GM12878 (cell line): Measurements from ENCODE around the gene PRR5L. TPM values are rescaled to one million over a fixed set of nuclear protein-coding genes. Genes with fewer than 3 reads are reported as not detected.

Experiments used
- ATAC-seq: fragments of 200-7000 bp; cut with Tn5 transposase; 3 replicates; pipeline ENCODE4 v1.9.1; 2020; ENCODE audit warnings: mild to moderate bottlenecking, moderate library complexity
- BruUV-seq: library from RNA; stranded (reverse); fragments of 400-500 nt; replicated peaks from 2 replicates; lab custom pipeline; 2021; lab: Mats Ljungman, UMichigan
- CTCF ChIA-PET: fragments of 300-600 bp; sonication (Branson Sonifier 250); formaldehyde crosslinking; extraction: SDS; loops from one replicate; lab custom pipeline; 2021; ENCODE audit warnings: inconsistent platforms; lab: Yijun Ruan, JAX
- POLR2A ChIA-PET: fragments of 350-600 bp; formaldehyde crosslinking; extraction: SDS; loops from one replicate; lab custom pipeline; 2021; ENCODE audit warnings: inconsistent platforms; lab: Charles Lee
- RAD21 ChIA-PET: fragments of 300-600 bp; sonication (Branson Sonifier 250); formaldehyde crosslinking; loops from one replicate; lab custom pipeline; 2023; ENCODE audit warnings: antibody characterized with exemption; ENCODE audit not compliant: unreplicated experiment; lab: Charles Lee
- SMC1A ChIA-PET: fragments of 300-600 bp; sonication (Branson Sonifier 250); formaldehyde crosslinking; loops from one replicate; lab custom pipeline; 2023; ENCODE audit not compliant: unreplicated experiment, uncharacterized antibody; lab: Charles Lee
- DNase-seq: peaks from one replicate; pipeline ENCODE4 v3.0.0-alpha.2; 2011; ENCODE audit warnings: low read depth, low spot score
- FAIRE-seq: peaks from 3 replicates; lab custom pipeline; 2011; peaks lifted over from hg19 to GRCh38; lab: Jason Lieb, UNC
- H2AFZ ChIP-seq: 2 replicates; pipeline ENCODE4 v1.6.0; 2011; ENCODE audit warnings: low read depth, low read length, control low read depth; ENCODE audit not compliant: control insufficient read depth
- H3K27ac ChIP-seq: 2 replicates; pipeline ENCODE4 v1.5.1; 2011; ENCODE audit warnings: control low read depth; ENCODE audit not compliant: control insufficient read depth, insufficient read depth
- H3K27me3 ChIP-seq, 2 experiments: replicated peaks in 1 of 2; 2 replicates each; pipeline versions ENCODE4 v1.6.0 to v1.6.1; 2011; ENCODE audit warnings: low read length in 1 of 2; ENCODE audit not compliant: control insufficient read depth in 2 of 2, insufficient read depth in 2 of 2
- H3K36me3 ChIP-seq, 2 experiments: 2 replicates each; pipeline ENCODE4 v1.5.1; 2011; ENCODE audit warnings: low read length in 1 of 2; ENCODE audit not compliant: control insufficient read depth in 2 of 2, insufficient read depth in 2 of 2
- H3K4me1 ChIP-seq: 2 replicates; pipeline ENCODE4 v1.6.1; 2011; ENCODE audit warnings: mild to moderate bottlenecking, low read length, moderate library complexity, mixed read lengths; ENCODE audit not compliant: control insufficient read depth, insufficient read depth
- H3K4me2 ChIP-seq: 2 replicates; pipeline ENCODE4 v1.6.0; 2011; ENCODE audit warnings: control low read depth; ENCODE audit not compliant: control insufficient read depth, insufficient read depth
- H3K4me3 ChIP-seq: fragments of 200-600 bp; sonication (generic); 2 replicates; pipeline ENCODE4 v1.5.1; 2016
- H3K79me2 ChIP-seq: 2 replicates; pipeline ENCODE4 v1.6.0; 2011; ENCODE audit warnings: low read length; ENCODE audit not compliant: control insufficient read depth, insufficient read depth
- H3K9ac ChIP-seq: 2 replicates; pipeline ENCODE4 v1.8.0; 2011; ENCODE audit warnings: low read length, control low read depth, mixed read lengths; ENCODE audit not compliant: control insufficient read depth, insufficient read depth
- H3K9me3 ChIP-seq: replicated peaks from 3 replicates; pipeline ENCODE4 v1.5.1; 2011; ENCODE audit warnings: mild to moderate bottlenecking, low read length; ENCODE audit not compliant: control insufficient read depth, insufficient read depth
- H4K20me1 ChIP-seq: 2 replicates; pipeline ENCODE4 v1.6.0; 2011; ENCODE audit not compliant: control insufficient read depth, insufficient read depth
- CREB1 ChIP-seq: IDR thresholded peaks from 2 replicates; pipeline ENCODE4 v1.6.1; 2012; ENCODE audit warnings: low read depth, mild to moderate bottlenecking, inconsistent platforms
- ELK1 ChIP-seq: IDR thresholded peaks from 2 replicates; pipeline ENCODE4 v1.6.1; 2012; ENCODE audit warnings: low read depth, low read length, improper control_type of control experiment
- ESRRA ChIP-seq: IDR thresholded peaks from 2 replicates; pipeline ENCODE4 v1.6.1; 2012; ENCODE audit warnings: mild to moderate bottlenecking, low read length, improper control_type of control experiment
- SIX5 ChIP-seq: IDR thresholded peaks from 2 replicates; pipeline ENCODE4 v1.6.1; 2011; ENCODE audit warnings: mild to moderate bottlenecking, low read depth, low read length, moderate library complexity; ENCODE audit not compliant: severe bottlenecking
- STAT1 ChIP-seq: fragments of 450-650 bp; conservative IDR thresholded peaks from 2 replicates; pipeline ENCODE4 v1.6.1; 2014; ENCODE audit warnings: antibody characterized with exemption, mild to moderate bottlenecking
- ZNF384 ChIP-seq: IDR thresholded peaks from 2 replicates; pipeline ENCODE4 v1.6.1; 2012; ENCODE audit warnings: low read depth, mild to moderate bottlenecking, low read length, improper control_type of control experiment, borderline replicate concordance
- WGBS: methylation state at CpG from one replicate; pipeline ENCODE4 v1.1.6; 2016; ENCODE audit warnings: low lambda C conversion rate; ENCODE audit not compliant: insufficient replicate concordance, insufficient coverage; ENCODE audit errors: missing lambda C conversion rate; 5-methylcytosine and 5-hydroxymethylcytosine counted together
- in situ Hi-C: fragments of 300-500 bp; cut with MboI; formaldehyde crosslinking; loops from 9 replicates; pipeline ENCODE4 v1.14.3; 2018; ENCODE audit warnings: mixed read lengths
- intact Hi-C: fragments of 100-400 bp; cut with micrococcal nuclease; formaldehyde crosslinking; loops from one replicate; pipeline ENCODE4 v1.14.2; 2022; ENCODE audit not compliant: unreplicated experiment
- polyA plus RNA-seq, 11 experiments: library from polyadenylated mRNA; depleted of rRNA in 4 of 11; unstranded in 6 of 11; stranded (reverse) in 5 of 11; fragments of >200 nt; fragmentation: Nextera tagmentation in 4 of 11; fragmentation: Illumina TruSeq in 1 of 11; extraction: Ambion mirVana in 4 of 11; extraction: Trizol in 1 of 11; gene quantifications; 1 replicate in 1 of 11; 2 replicates in 10 of 11; pipeline versions ENCODE4 v1.2.1 to v1.2.3, GENCODE V29; 2011 to 2016; ENCODE audit warnings: inconsistent platforms in 2 of 11, missing spikeins in 2 of 11, low read depth in 1 of 11
- total RNA-seq, 4 experiments: library from RNA; depleted of rRNA in 3 of 4; stranded (reverse); fragments of >200 nt in 3 of 4; fragmentation: Illumina TruSeq in 1 of 4; extraction: Trizol in 1 of 4; gene quantifications; 2 replicates each; pipeline versions ENCODE4 v1.2.1 to v1.2.3, GENCODE V29; 2013 to 2021
- TF ChIP-seq, protein P1 (sequence below): IDR thresholded peaks from 2 replicates; pipeline ENCODE4 v1.6.1; 2011; ENCODE audit warnings: low read depth, mild to moderate bottlenecking, low read length, moderate library complexity, borderline replicate concordance; ENCODE audit errors: extremely low read depth
- TF ChIP-seq, protein P2 (sequence below): fragments of 150-350 bp; IDR thresholded peaks from 2 replicates; pipeline ENCODE4 v1.6.1; 2014; ENCODE audit warnings: mild to moderate bottlenecking, low read depth, low read length

The PRR5L gene
- total and polyA plus RNA-seq, 10 of the 15 experiments (the other 5 are each of a cell fraction or from before 2014, with no cell fraction given) = 0.11 to 4.2 (median 0.67) TPM; not detected in 1

GRCh38 chr11:36508743-36509142, 212.7 kb downstream of the PRR5L start:
- H3K36me3 ChIP-seq = no peaks in the 10 kb centered on the region
- TF ChIP-seq ESRRA (no peak), ELK1 (no peak)
- no peaks in the 10 kb centered on the region for H4K20me1 ChIP-seq
- peaks cover under 1% of the 10 kb centered on the region; the same call in 1 of the 3 replicates for H3K9me3 ChIP-seq
- WGBS = 15% methylated on average over 3 of the region's 3 CpGs
- ChIA-PET CTCF (interaction anchor here (0.6 to 3.6 kb wide), 15 partner anchors 8 to 1391 kb away, joined by 3 to 40 read pairs (median 4); no protein-coding TSS in a partner anchor), SMC1A (interaction anchor here (0.7 to 2.9 kb wide), 8 partner anchors 9 to 238 kb away, joined by 3 to 23 read pairs (median 6); no protein-coding TSS in a partner anchor), RAD21 (interaction anchor here (0.6 to 1.8 kb wide), 8 partner anchors 9 to 453 kb away, joined by 3 to 18 read pairs (median 6); no protein-coding TSS in a partner anchor), POLR2A (interaction anchor here (1.1 kb wide), 1 partner anchor 16 kb away, joined by 5 read pairs; no protein-coding TSS in a partner anchor)
- no peak for FAIRE-seq
- peaks cover 23% of the 10 kb centered on the region for H3K79me2 ChIP-seq
- intact Hi-C loops (no loop called here), in situ Hi-C loops (no loop called here)
- peak overlapping the region; percentile 77 for H3K27ac ChIP-seq
- H2AFZ ChIP-seq = no peak overlapping the region
- no peaks in the 10 kb centered on the region for H3K27me3 ChIP-seq
- peak overlapping the region; percentile 86 for H3K4me3 ChIP-seq
- peak overlapping the region; percentile 53 for H3K4me2 ChIP-seq
- BruUV-seq = TSS peak; percentile 72
- peak overlapping the region; percentile 83 for H3K9ac ChIP-seq
- peak; percentile 7 for ATAC-seq
- H3K4me1 ChIP-seq = peaks cover 4% of the 10 kb centered on the region; the same call in 1 of the 2 replicates
- DNase-seq = no peak

- ChIA-PET POLR2A (interaction anchor here (1.1 kb wide), 1 partner anchor 16 kb away, joined by 5 read pairs; no protein-coding TSS in a partner anchor), CTCF (interaction anchor here (0.6 to 3.6 kb wide), 13 partner anchors 9 to 1392 kb away, joined by 3 to 40 read pairs (median 4); no protein-coding TSS in a partner anchor), RAD21 (interaction anchor here (0.6 to 1.8 kb wide), 8 partner anchors 10 to 453 kb away, joined by 3 to 18 read pairs (median 6); no protein-coding TSS in a partner anchor), SMC1A (interaction anchor here (0.7 to 2.9 kb wide), 6 partner anchors 9 to 213 kb away, joined by 3 to 23 read pairs (median 7); no protein-coding TSS in a partner anchor)
- Histone ChIP-seq H3K9ac (peak overlapping the region; percentile 83), H3K27ac (peak overlapping the region; percentile 77), H4K20me1 (no peaks in the 10 kb centered on the region), H3K79me2 (peaks cover 23% of the 10 kb centered on the region), H3K9me3 (peaks cover 2% of the 10 kb centered on the region; the same call in 1 of the 3 replicates), H3K4me3 (peak overlapping the region; percentile 86), H3K4me1 (peaks cover 4% of the 10 kb centered on the region; the same call in 1 of the 2 replicates), H3K27me3 (no peaks in the 10 kb centered on the region), H3K4me2 (peak overlapping the region; percentile 53), H2AFZ (peak overlapping the region; percentile 99; the same call in 1 of the 2 replicates), H3K36me3 (no peaks in the 10 kb centered on the region)
- in situ Hi-C loops = no loop called here
- BruUV-seq = no TSS peak
- ATAC-seq (peak; percentile 39), FAIRE-seq (no peak), DNase-seq (no peak)
- WGBS = 2% methylated on average over 15 of the region's 15 CpGs
- intact Hi-C loops = no loop called here
- TF ChIP-seq STAT1 = no peak
- peak; percentile 57 for TF ChIP-seq ZNF384
- 0 out of 2 replicates have a peak, but pooled peaks have one; percentile 25 for TF ChIP-seq CREB1
- TF ChIP-seq, protein P1, sequence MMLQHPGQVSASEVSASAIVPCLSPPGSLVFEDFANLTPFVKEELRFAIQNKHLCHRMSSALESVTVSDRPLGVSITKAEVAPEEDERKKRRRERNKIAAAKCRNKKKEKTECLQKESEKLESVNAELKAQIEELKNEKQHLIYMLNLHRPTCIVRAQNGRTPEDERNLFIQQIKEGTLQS = no peak
- TF ChIP-seq SIX5 = no peak
- TF ChIP-seq, protein P2, sequence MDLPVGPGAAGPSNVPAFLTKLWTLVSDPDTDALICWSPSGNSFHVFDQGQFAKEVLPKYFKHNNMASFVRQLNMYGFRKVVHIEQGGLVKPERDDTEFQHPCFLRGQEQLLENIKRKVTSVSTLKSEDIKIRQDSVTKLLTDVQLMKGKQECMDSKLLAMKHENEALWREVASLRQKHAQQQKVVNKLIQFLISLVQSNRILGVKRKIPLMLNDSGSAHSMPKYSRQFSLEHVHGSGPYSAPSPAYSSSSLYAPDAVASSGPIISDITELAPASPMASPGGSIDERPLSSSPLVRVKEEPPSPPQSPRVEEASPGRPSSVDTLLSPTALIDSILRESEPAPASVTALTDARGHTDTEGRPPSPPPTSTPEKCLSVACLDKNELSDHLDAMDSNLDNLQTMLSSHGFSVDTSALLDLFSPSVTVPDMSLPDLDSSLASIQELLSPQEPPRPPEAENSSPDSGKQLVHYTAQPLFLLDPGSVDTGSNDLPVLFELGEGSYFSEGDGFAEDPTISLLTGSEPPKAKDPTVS = peak; percentile 67; the same call in 1 of the 2 replicates
These were observed 213.1 kb downstream of the PRR5L start for GRCh38 chr11:36509201-36509639.
